HEK293 (cell line): Measurements from ENCODE around the gene KIF23.

Source experiments
- CTCF ChIA-PET: fragments of 350-600 bp; formaldehyde crosslinking; extraction: SDS; loops from one replicate; lab custom pipeline; 2021; ENCODE audit warnings: antibody characterized with exemption; lab: Yijun Ruan, JAX
- POLR2A ChIA-PET: fragments of 300-600 bp; formaldehyde crosslinking; extraction: SDS; loops from one replicate; lab custom pipeline; 2020; ENCODE audit warnings: antibody characterized with exemption, inconsistent platforms; lab: Yijun Ruan, JAX
- H3K27ac ChIP-seq: fragments of 200-500 bp; sonication (Bioruptor generic); 2 replicates; pipeline ENCODE4 v1.5.1; 2014; ENCODE audit warnings: low read depth, low read length, control low read depth, inconsistent platforms; ENCODE audit errors: extremely low read depth
- H3K36me3 ChIP-seq, 2 experiments: fragments of 200-500 bp in 1 of 2; sonication (Bioruptor generic) in 1 of 2; 1 replicate in 1 of 2; 2 replicates in 1 of 2; pipeline ENCODE4 v1.5.1; 2014 to 2017; ENCODE audit warnings: inconsistent platforms in 2 of 2, low read length in 2 of 2; ENCODE audit not compliant: control insufficient read depth in 2 of 2, insufficient read depth in 1 of 2
- H3K4me1 ChIP-seq: fragments of 200-500 bp; sonication (Bioruptor generic); 2 replicates; pipeline ENCODE4 v1.5.1; 2014; ENCODE audit warnings: mild to moderate bottlenecking, low read length, inconsistent platforms; ENCODE audit not compliant: control insufficient read depth, insufficient read depth
- H3K4me3 ChIP-seq: 2 replicates; pipeline ENCODE4 v1.5.1; 2011; ENCODE audit warnings: low read depth, mild to moderate bottlenecking, control low read depth, low read length, moderate library complexity
- H3K9me3 ChIP-seq: fragments of 200-500 bp; sonication (Bioruptor generic); 2 replicates; pipeline ENCODE4 v1.5.1; 2014; ENCODE audit warnings: low read depth, low read length, inconsistent platforms; ENCODE audit not compliant: control insufficient read depth, insufficient read depth
- ATF2 ChIP-seq: fragments of 450-650 bp; formaldehyde crosslinking; IDR thresholded peaks from 2 replicates; pipeline ENCODE4 v1.5.1; 2016; ENCODE audit warnings: missing biosample characterization, missing genetic modification characterization, low read depth
- EGR2 ChIP-seq: fragments of 450-650 bp; formaldehyde crosslinking; IDR thresholded peaks from 2 replicates; pipeline ENCODE4 v1.5.1; 2016; ENCODE audit warnings: low read depth, missing biosample characterization, missing genetic modification characterization
- ELK4 ChIP-seq: IDR thresholded peaks from 2 replicates; pipeline ENCODE4 v1.6.1; 2011; ENCODE audit warnings: mild to moderate bottlenecking, low read depth, low read length, borderline replicate concordance
- KLF8 ChIP-seq: fragments of 450-650 bp; formaldehyde crosslinking; IDR thresholded peaks from 2 replicates; pipeline ENCODE4 v1.5.1; 2016; ENCODE audit warnings: missing biosample characterization, missing genetic modification characterization
- TRIM28 ChIP-seq: IDR thresholded peaks from 2 replicates; pipeline ENCODE4 v1.6.1; 2011; ENCODE audit warnings: low read length, control low read depth, borderline replicate concordance
- ZNF221 ChIP-seq: fragments of 450-650 bp; formaldehyde crosslinking; IDR thresholded peaks from 2 replicates; pipeline ENCODE4 v1.5.1; 2017; ENCODE audit warnings: missing biosample characterization, missing genetic modification characterization, borderline replicate concordance
- ZNF398 ChIP-seq: fragments of 450-650 bp; formaldehyde crosslinking; IDR thresholded peaks from 2 replicates; pipeline ENCODE4 v1.5.1; 2017; ENCODE audit warnings: missing biosample characterization, missing genetic modification characterization
- ZNF416 ChIP-seq: fragments of 450-650 bp; formaldehyde crosslinking; IDR thresholded peaks from 2 replicates; pipeline ENCODE4 v1.5.1; 2016; ENCODE audit warnings: missing biosample characterization, missing genetic modification characterization
- ZNF514 ChIP-seq: fragments of 450-650 bp; formaldehyde crosslinking; IDR thresholded peaks from 2 replicates; pipeline ENCODE4 v1.5.1; 2016; ENCODE audit warnings: missing biosample characterization, missing genetic modification characterization
- ZNF561 ChIP-seq: fragments of 450-650 bp; IDR thresholded peaks from 2 replicates; pipeline ENCODE4 v1.5.1; 2018; ENCODE audit warnings: missing biosample characterization, missing genetic modification characterization, borderline replicate concordance
- ZNF830 ChIP-seq: fragments of 450-650 bp; IDR thresholded peaks from 2 replicates; pipeline ENCODE4 v1.5.0; 2018; ENCODE audit warnings: missing biosample characterization, missing genetic modification characterization, low read depth, mild to moderate bottlenecking, moderate library complexity
- ZSCAN30 ChIP-seq: fragments of 450-650 bp; IDR thresholded peaks from 2 replicates; pipeline ENCODE4 v1.5.1; 2018; ENCODE audit warnings: missing biosample characterization, mild to moderate bottlenecking, missing genetic modification characterization, moderate library complexity
- TF ChIP-seq, protein P1 (sequence below): fragments of 450-650 bp; formaldehyde crosslinking; IDR thresholded peaks from 2 replicates; pipeline ENCODE4 v1.5.1; 2017; ENCODE audit warnings: missing biosample characterization, missing genetic modification characterization
- TF ChIP-seq, protein P2 (sequence below): fragments of 450-650 bp; formaldehyde crosslinking; IDR thresholded peaks from 2 replicates; pipeline ENCODE4 v1.5.1; 2016; ENCODE audit warnings: missing biosample characterization, missing genetic modification characterization
- TF ChIP-seq, protein P3 (sequence below): fragments of 450-650 bp; formaldehyde crosslinking; IDR thresholded peaks from 2 replicates; pipeline ENCODE4 v1.5.1; 2016; ENCODE audit warnings: missing biosample characterization, missing genetic modification characterization

KIF23 gene

GRCh38 chr15:69434238-69434637 is 20.1 kb downstream of the KIF23 start:
- ChIA-PET CTCF (no interaction called here), POLR2A (interaction anchor here (0.8 to 1.7 kb wide), 2 partner anchors 12 to 20 kb away, joined by 3 read pairs; partner anchors contain the start of gene KIF23)
- peaks cover 82 to 97% of the 10 kb centered on the region in 2 experiments for H3K36me3 ChIP-seq
- H3K4me3 ChIP-seq = no peak overlapping the region
- no peak overlapping the region for H3K27ac ChIP-seq
- H3K9me3 ChIP-seq = no peaks in the 10 kb centered on the region
- H3K4me1 ChIP-seq = no peaks in the 10 kb centered on the region
- TF ChIP-seq EGR2 (tag by site-specific recombination) = no peak
- TF ChIP-seq, protein P1, sequence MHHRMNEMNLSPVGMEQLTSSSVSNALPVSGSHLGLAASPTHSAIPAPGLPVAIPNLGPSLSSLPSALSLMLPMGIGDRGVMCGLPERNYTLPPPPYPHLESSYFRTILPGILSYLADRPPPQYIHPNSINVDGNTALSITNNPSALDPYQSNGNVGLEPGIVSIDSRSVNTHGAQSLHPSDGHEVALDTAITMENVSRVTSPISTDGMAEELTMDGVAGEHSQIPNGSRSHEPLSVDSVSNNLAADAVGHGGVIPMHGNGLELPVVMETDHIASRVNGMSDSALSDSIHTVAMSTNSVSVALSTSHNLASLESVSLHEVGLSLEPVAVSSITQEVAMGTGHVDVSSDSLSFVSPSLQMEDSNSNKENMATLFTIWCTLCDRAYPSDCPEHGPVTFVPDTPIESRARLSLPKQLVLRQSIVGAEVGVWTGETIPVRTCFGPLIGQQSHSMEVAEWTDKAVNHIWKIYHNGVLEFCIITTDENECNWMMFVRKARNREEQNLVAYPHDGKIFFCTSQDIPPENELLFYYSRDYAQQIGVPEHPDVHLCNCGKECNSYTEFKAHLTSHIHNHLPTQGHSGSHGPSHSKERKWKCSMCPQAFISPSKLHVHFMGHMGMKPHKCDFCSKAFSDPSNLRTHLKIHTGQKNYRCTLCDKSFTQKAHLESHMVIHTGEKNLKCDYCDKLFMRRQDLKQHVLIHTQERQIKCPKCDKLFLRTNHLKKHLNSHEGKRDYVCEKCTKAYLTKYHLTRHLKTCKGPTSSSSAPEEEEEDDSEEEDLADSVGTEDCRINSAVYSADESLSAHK = no peak
- TF ChIP-seq, protein P2, sequence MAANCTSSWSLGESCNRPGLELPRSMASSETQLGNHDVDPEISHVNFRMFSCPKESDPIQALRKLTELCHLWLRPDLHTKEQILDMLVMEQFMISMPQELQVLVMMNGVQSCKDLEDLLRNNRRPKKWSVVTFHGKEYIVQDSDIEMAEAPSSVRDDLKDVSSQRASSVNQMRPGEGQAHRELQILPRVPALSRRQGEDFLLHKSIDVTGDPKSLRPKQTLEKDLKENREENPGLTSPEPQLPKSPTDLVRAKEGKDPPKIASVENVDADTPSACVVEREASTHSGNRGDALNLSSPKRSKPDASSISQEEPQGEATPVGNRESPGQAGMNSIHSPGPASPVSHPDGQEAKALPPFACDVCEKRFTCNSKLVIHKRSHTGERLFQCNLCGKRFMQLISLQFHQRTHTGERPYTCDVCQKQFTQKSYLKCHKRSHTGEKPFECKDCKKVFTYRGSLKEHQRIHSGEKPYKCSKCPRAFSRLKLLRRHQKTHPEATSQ (tag by site-specific recombination) = no peak

- ChIA-PET POLR2A (interaction anchor here (0.8 to 1.7 kb wide), 2 partner anchors 12 to 21 kb away, joined by 3 read pairs; partner anchors contain the start of gene KIF23), CTCF (no interaction called here)
- H3K36me3 ChIP-seq = peaks cover 82 to 97% of the 10 kb centered on the region in 2 experiments
- H3K4me3 ChIP-seq = no peak overlapping the region
- no peaks in the 10 kb centered on the region for H3K4me1 ChIP-seq
- H3K9me3 ChIP-seq = no peaks in the 10 kb centered on the region
- no peak for TF ChIP-seq ZSCAN30 (tag by site-specific recombination)
- no peak for TF ChIP-seq ZNF830
- no peak for TF ChIP-seq ZNF514 (tag by site-specific recombination)
- TF ChIP-seq ZNF561 (tag by site-specific recombination) = no peak
- TF ChIP-seq TRIM28 = no peak
- TF ChIP-seq, protein P3, sequence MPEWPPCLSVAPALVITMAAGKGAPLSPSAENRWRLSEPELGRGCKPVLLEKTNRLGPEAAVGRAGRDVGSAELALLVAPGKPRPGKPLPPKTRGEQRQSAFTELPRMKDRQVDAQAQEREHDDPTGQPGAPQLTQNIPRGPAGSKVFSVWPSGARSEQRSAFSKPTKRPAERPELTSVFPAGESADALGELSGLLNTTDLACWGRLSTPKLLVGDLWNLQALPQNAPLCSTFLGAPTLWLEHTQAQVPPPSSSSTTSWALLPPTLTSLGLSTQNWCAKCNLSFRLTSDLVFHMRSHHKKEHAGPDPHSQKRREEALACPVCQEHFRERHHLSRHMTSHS (tag by site-specific recombination) = no peak
- TF ChIP-seq ZNF221 (tag by site-specific recombination) = no peak
- TF ChIP-seq ZNF416 (tag by site-specific recombination) = no peak
- TF ChIP-seq ZNF398 = no peak
- TF ChIP-seq KLF8 (tag by site-specific recombination) = no peak
- TF ChIP-seq ELK4 = no peak
- no peak for TF ChIP-seq ATF2 (tag by site-specific recombination)
- no peak overlapping the region for H3K27ac ChIP-seq
Measured at GRCh38 chr15:69434679-69435078, 20.5 kb downstream of the KIF23 start.
